GM21786 (cell line): ENCODE measurements around the gene TSG101.

Experiments
- ATAC-seq: cut with Tn5 transposase; IDR thresholded peaks from one replicate; pipeline ENCODE4 v1.9.1; 2021; ENCODE audit not compliant: unreplicated experiment

TSG101 gene

DNA sequence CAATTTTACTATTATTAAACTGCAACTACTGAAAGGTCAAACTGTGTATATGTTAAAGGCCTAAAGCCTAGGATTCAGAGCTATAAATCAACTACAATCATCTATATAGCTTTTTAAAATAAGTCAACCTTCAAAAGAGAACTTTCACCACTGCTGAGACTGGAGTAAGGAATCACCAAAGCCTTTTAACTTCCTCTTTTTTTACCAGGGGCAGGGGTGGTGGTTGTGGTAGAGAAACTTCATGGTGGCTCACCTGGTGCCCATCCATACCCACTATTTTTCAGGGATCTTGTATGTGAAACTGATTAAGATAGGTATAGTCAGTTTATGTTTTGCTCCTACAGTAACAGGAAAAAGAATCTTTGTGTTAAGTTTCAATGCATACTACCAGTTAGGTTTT, 31.5 kb downstream of the TSG101 start:
- ATAC-seq = no peak

DNA sequence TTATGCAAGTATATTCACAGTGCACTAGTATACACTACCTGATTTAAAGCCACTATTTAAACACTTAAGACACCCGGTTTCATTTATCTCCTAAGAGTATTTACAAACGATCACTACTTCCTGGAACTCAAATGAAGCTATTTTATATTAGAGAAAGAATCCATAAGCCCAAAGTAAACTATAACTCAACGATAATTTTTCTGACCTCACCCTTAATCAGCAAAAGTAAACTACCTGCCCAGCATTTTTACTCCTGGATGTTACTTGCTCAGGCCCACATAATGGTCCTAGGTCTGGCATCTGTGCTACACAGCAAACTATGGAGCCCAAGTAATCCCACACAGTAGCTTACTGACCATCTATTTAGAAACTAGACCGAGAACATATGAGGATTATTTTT, 33.4 kb downstream of the TSG101 start:
- ATAC-seq = no peak

DNA sequence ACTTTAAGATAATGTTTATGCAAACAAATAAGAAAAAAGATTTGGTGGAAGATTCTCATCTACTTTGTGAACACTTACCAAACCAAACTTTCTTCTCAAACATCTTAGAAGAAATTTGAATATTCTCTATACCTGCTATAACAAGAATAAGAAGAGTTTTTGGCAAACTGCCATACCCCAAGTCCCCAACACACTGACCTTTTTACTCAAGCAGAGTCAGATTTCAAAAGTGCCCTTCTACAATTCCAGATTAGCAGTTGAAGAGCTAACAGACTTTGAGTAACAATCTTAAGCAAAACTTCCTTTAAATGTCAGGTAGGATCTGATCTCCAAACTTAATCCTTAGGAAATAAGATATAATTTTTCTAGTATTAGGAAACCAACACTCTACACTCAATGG, 33.9 kb downstream of the TSG101 start:
- no peak for ATAC-seq

DNA sequence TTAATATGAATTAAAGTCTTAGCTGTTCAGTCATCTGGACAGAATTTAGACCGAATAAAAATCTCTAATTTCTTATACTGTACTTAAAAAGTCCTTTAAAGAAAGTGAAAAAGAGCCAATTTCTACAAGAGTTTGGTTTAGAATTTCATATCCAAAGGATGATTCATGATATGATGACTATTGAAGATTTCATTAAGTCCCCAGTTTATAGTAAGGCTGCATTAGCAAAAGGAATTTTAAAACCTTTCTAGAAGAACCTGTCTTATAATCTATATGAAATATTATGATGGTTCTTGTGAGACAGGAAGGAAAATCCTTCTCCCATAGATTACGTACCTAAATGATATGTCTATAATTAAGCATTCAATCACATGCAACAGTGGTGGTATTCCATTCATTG, 34.8 kb downstream of the TSG101 start:
- ATAC-seq = no peak

DNA sequence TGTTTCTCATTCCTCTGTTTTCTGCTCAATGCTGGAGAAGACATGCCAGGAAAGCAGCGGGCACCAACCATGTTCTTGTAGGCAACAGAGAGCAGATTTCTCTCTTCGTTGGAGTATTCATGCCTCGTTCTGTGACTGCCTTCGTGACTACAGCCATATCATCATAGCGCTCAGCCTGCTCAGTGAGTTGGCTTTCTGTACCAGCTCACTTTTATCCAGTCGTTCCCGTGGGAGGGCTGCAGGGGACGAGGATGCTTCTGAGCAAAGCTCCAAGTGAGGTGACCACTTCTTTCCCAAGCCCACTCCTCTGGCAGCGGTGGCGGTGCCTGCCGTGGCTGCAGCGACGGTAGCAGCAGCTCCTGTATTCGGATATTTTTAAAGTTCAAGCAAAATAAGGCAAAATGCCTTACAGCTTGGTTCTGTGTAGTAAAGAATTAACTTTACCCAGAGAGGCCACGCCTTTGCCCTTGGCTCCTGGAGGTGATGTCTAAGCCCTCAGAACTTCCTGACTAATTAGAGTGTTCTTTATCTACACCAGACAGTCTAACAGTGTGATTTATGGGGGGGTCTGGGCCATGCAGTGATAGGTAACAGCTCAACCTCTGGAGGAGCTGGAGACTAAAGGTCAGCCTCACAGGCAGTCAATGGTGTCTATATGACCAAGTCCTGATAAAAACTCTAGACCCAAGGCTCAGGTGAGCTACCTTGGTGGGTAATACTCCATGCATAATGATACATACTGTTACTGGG, 35.8 kb downstream of the TSG101 start:
- ATAC-seq = no peak

DNA sequence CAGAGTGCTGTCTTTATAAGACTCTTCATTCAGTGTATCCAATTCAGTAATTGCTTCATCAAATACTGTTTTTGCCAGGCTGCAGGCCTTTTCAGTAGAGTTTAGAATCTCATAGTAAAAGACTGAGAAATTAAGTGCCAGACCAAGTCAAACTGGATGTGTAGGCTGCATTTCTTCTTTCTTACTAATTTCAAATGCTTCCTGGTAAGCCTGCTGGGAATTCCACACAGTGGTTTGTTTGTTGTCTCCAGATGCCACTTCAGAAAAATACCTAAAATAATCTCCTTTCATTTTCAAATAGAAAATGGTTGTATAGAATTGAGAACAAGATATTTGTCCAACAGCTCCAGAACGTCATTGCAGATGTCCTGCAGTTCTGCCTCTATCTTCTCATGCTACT, 36.4 kb downstream of the TSG101 start:
- no peak for ATAC-seq

DNA sequence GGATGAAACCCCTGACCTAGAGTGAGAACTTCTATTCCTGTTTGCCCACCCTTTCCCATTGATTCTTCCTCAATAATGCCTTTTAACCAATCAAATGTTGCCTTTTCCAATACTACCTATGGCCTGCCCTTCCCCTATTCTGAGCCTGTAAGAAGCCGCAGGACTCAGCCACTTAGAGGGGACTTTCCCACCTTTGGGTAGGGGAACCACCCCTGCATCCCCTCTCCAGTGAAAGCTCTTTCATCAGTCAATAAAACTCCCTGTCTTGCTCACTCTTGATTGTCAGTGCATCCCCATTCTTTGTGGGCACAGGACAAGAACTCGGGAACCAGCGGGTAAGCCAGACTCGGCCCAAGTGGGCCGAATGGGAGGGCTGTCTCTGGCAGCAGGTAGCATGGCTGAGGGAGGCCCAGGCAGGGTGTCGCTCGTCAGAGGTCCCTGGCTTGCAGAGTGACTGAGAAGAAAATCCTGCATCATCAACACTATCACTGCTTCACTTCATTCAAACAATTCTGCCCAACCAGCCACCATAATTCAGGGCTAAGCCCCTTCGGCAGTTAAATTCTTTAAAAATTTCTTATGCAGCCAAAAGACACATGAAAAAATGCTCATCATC, 40.7 kb downstream of the TSG101 start:
- peak; percentile 56 for ATAC-seq

DNA sequence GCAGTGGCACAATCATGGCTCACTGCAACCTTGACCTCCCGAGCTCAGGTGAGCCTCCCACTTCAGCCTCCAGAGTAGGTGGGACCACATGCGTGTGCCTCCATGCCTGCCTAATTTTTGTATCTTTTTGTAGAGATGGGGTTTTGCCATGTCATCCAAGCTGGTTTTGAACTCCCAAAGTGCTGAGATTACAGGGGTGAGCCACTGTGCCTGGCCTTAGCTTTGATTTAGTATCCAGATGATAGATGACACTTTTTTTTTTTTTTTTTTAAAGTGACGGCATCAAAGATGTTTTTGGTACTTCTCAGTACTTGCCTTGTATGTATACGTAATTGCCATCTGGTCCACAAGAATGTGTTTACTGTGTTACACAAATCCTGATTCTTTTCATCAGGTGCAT, 47.7 kb downstream of the TSG101 start:
- no peak for ATAC-seq

DNA sequence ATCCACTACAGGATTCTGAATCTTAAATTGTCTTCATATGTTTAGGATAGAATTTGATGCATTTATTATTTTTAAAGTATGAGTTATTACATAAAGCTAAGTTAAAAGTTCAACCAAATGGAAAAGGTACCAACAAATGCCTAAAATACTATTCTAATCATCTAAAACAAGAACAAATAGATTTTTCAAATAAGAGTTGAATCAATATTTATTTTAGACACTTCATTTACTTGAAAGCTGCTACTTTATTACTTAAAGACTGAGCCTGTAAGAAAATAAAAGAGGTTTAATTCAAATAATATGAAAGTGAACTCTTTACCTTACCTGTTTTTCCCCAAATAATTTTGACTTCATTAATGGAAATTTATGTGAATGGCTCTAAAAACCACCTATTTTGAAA, 54.2 kb downstream of the TSG101 start:
- ATAC-seq = no peak

DNA sequence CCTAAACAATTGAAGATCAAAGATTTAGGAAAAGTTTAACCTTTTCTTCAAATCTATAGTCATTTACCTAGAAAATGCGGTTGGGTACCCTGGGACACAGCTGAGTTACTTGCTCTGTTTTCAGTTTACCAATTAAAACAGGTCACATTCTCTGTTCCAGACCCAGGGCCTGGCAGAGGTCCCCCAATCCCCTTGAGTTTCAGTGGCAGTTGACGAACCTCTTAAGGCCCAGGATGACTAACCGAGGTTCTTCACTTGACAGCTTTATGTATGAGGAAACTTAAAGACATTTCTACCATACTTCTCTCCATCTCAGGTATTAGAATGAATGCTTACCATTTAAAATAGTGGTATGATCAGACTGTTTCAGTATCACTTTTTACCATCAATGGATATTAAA, 54.7 kb downstream of the TSG101 start:
- ATAC-seq = peak; percentile 60

DNA sequence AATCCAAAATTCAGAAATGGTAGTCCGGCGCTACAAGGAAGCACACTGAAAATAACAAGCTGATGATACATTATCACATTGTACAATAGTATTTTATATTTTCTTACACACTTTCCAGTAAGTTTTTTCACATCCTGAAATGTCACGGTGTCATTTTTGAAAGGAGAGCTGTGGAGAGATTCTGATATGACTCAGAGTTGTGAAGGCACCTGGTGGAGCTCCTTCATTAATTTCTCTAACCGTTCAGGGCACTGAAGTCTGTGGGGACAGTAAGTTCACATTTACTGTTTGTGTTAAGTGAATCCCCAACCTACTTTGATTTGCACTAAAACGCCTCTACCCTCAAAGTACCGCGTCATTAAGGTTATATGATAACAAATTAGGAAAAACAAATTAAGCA, 57.8 kb downstream of the TSG101 start:
- ATAC-seq = no peak

DNA sequence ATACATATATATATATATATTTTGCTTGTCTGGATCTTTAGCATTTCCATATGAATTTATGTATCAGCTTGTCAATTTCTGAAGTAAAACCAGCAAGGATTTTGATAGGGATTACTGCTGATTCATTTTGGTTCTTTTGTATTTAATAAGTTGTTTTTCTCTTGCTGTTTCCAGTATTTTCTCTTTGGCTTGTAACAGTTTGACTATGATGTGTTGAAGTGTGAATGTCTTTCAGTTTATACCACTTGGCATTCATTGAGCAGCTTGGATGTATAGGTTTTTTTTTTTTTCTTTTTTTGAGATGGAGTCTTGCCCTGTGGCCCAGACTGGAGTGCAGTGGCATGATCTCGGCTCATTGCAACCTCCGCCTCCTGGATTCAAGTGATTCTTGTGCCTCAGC, 58.7 kb downstream of the TSG101 start:
- ATAC-seq = no peak

DNA sequence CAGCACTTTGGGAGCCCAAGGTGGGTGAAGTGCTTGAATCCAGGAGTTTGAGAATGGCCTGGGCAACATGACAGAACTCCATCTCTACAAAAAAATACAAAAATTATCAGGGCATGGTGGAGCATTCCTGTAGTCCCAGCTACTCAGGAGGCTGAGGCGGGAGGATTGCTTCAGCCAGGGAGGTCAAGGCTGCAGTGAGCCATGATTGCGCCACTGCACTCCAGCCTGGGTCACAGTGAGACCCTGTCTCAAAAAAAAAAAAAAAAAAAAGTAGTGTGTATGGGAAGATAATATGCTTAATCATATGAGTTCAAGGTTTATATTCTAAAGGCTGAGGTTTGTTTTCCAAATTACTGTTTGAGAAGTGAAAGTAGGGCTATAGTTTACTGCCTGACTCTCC, 60.3 kb downstream of the TSG101 start:
- ATAC-seq = no peak

DNA sequence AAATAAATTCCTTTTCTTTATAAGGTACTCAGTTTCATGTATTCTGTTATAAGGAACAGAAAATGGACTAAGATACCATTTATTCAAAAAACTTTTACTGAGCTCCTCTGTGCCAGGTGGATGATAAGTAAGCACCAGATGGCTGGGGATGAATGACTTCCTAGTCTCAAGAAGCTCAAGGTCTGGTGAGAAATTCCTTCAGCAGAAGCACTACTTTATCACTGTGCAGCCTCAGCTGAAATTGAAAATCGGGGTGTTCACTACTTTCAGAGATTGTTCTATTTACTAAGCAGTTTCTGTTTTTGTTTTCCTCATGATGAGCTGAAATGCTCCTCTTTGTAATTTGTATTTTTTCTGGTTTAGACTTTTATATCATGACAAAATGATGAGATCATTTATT, 63.3 kb downstream of the TSG101 start:
- no peak for ATAC-seq

DNA sequence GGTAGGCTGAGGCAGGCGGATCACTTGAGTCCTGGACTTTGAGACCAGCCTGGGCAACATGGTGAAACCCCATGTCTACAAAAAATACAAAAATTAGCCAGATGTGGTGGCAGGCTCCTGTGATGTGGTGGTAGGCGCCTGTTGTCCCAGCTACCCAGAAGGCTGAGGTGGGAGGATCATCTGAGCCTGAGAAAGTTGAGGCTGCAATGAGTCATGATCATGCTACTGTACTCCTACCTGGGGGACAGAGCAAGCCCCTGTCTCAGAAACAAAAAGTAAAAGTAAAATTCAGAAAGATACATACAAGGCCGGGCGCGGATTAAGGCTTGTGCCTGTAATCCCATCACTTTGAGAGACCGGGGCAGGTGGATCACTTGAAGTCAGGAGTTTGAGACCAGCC, 64.8 kb downstream of the TSG101 start:
- no peak for ATAC-seq

DNA sequence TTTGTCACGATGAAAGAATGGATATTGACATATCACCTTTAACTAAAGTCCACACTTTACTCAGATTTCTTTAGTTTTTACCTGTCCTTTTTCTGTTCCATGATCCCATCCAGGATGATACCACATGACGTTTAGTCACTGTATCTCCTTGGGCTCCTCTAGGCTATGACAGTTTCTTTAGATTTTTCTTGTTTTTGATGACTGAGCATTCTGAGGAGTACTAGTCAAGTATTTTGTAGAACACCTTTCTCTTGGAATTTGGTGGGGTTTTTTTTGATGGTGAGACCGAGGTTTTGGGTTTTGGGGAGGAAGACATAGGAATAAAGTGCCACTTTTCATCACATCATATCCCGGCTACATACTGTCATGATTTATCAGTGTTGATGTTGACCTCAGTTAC, 67.1 kb downstream of the TSG101 start:
- no peak for ATAC-seq

DNA sequence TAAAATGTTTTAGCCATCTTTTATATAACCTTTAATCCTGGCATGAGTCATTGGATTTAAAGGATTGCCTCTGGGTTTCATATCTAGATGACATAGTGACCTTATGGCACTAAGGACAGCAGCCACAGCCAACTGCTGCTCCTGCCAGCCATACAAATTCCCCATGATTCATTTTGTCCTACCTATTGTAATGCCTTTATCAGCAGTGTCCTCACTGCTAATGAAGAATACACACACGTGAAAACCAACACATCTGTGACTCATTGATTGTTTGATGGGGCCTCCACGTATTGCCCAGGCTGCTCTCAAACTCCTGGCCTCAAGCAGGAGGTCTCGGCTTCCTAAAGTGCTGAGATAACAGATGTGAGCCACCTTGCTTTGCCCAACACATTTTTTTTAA, 69.3 kb downstream of the TSG101 start:
- no peak for ATAC-seq

DNA sequence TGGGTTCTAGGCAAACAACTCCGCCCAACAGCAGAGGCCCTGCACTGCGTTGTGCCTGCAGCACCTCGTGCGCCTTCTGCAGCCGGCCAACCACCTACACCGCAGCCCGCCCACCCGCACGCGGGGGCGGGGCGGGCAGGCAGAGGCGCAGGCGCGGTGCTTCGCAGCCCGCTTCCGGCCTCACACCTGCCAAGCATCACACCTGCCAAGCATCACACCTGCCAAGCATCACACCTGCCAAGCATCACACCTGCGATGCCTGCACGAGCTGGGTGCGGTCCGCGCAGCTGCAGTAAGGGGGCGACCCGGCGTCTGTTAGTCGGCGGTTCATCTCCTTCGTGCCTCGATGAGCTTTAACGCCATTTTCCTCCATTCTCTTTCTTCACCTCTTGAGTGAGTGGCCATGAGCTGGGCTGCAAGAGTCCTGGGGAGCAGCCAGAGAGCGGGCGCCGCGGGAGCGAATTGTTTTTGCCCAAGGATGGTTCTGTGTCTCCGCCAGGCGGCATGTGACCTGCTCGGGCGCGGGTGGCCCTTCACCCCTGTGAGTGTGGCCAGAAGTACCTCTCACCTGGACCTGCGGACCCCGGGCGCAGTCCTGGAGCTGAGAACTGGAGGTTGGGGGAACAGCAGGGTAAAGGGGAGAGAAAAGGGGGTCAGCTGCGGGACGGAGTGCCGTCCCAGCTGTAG, 70.9 kb downstream of the TSG101 start, which contains the start of gene LDHAL6A:
TSS of gene LDHAL6A (plus strand) at position 171 of the 687 bp plus-strand sequence. CDS start 825 bp downstream, outside the sequence.
- no peak for ATAC-seq

DNA sequence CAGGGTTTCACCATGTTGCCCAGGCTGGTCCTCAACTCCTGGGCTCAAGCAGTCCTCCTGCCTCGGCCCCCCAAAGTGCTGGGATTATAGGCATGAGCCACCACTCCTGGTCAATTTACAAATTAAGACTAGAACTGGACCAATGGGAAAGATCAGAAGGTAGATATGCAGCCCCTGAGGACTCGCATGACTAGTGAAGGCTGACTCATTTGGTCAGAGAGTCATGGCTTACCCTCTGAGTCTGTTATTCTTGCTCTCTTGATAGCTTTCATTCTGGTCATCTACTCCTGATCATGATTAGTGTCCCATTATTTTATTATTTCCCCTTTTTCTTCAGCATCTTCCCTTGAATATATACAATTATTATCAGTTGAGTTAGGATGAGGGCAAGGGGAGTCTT, 73.8 kb downstream of the TSG101 start:
- ATAC-seq = no peak

DNA sequence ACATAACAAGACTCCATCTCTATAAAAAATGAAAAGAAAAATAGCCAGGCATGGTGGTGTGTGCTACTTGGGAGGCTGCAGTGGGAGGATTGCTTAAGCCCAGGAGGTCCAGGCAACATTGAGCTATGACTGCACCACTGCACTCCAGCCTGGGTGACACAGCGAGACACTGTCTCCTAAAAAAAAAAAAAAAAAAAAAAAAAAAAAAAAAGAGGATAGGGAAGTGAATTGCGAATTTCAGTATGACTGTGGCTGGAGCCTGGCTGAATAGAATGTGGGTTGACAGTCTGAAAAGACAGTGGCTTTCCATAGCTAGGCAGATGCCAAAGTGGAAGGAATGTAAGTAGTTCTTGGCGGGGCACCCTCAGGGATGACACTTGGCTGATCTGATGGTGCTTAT, 77.5 kb downstream of the TSG101 start:
- no peak for ATAC-seq

DNA sequence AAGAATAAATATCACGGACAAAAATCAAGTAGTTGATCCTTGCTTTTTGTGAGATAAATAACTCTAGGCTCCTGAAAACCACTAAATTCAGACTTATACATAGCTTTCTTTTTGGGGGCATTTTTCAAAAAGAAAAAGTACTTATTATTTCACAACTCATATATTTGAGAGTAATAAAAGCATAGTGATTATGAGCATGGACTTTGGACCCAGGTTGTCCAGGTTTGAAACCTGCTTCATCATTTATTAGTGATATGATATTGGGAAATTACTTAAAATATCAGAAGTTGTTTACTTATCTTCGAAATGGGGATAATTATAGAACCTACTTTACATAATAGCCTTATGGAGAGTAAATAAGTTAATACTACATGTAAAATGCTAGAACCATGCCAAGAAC, 88.1 kb downstream of the TSG101 start:
- ATAC-seq = no peak
